Right hindlimb (tissue), 1 donor: Measurements from ENCODE around the gene IGFL3.

Experiments
- DNase-seq: peaks from one replicate; pipeline ENCODE4 v3.0.0-alpha.2; 2018

IGFL3 gene

GRCh38 chr19:46076031-46076880 is 48.2 kb downstream of the IGFL3 start:
- DNase-seq, result no peak

- DNase-seq, result no peak
Measured at GRCh38 chr19:46073268-46073922, 51.1 kb downstream of the IGFL3 start.
